Hepatocyte (in vitro differentiated cells): ENCODE results near the gene CPLANE2.

Experiments used
- CTCF ChIP-seq: fragments of 200-600 bp; sonication (generic); IDR thresholded peaks from 2 replicates; pipeline ENCODE4 v1.5.1; 2016; ENCODE audit warnings: antibody characterized with exemption, mild to moderate bottlenecking; ENCODE audit not compliant: poor library complexity
- EZH2 ChIP-seq: fragments of 200-600 bp; sonication (generic); IDR thresholded peaks from 2 replicates; pipeline ENCODE4 v1.6.1; 2016; ENCODE audit warnings: antibody characterized with exemption, mild to moderate bottlenecking, borderline replicate concordance

GRCh38 chr1:16215882-16216753 is 20.9 kb downstream of the CPLANE2 start:
- TF ChIP-seq EZH2 (no peak), CTCF (no peak)
